Stimulated activated CD4-positive, alpha-beta T cell treated with anti-CD3 and anti-CD28 coated beads, Interleukin-4, amount 100 ng/mL, for 48 hours (primary cell): Measurements from ENCODE around the gene OR13C9.
"Not testable (repeated sequence)": the region's sequence is repeated elsewhere in the genome, so short reads cannot be mapped to it uniquely, and the experiment has no call there.

ENCODE experiments used
- DNase-seq, 2 donors: peaks; one replicate each; pipeline ENCODE4 v3.0.0-alpha.2; 2020; ENCODE audit warnings: low read depth in 2 of 2

The OR13C9 gene

GRCh38 chr9:104618104-104618503 is at the start of gene OR13C9:
Gene OR13C9 (minus strand): TSS chr9:104618204. CDS start chr9:104618204, 0 bp downstream.
- no peak for DNase-seq

- DNase-seq: no peak
Observed at GRCh38 chr9:104658496-104659195, 40.6 kb upstream of the OR13C9 start.

GRCh38 chr9:104635456-104635855 is 17.5 kb upstream of the OR13C9 start:
- no peak for DNase-seq

- DNase-seq: no peak
Observed at GRCh38 chr9:104633976-104634520, 16.0 kb upstream of the OR13C9 start.

- DNase-seq: not testable (repeated sequence)
Observed at GRCh38 chr9:104625964-104626363, 8.0 kb upstream of the OR13C9 start.

GRCh38 chr9:104617418-104617817 is 586 bp downstream of the OR13C9 start:
- DNase-seq: no peak

- DNase-seq: no peak
Observed at GRCh38 chr9:104611213-104611612, 6.8 kb downstream of the OR13C9 start.

- DNase-seq: no peak
Observed at GRCh38 chr9:104608336-104608735, 9.7 kb downstream of the OR13C9 start.

- DNase-seq: no peak
Observed at GRCh38 chr9:104606152-104606551, 11.9 kb downstream of the OR13C9 start.

GRCh38 chr9:104605527-104605926 is 12.5 kb downstream of the OR13C9 start, which contains the start of gene OR13C2:
Gene OR13C2 (minus strand): TSS chr9:104605627. CDS start chr9:104605627, 0 bp downstream.
- not testable (repeated sequence) for DNase-seq

GRCh38 chr9:104604801-104605200 is 13.2 kb downstream of the OR13C9 start:
- no peak for DNase-seq

GRCh38 chr9:104599313-104599712 is 18.7 kb downstream of the OR13C9 start, which contains the start of gene OR13C5:
Gene OR13C5 (minus strand): TSS chr9:104599413. CDS start chr9:104599413, 0 bp downstream.
- DNase-seq: not testable (repeated sequence)

GRCh38 chr9:104598749-104599148 is 19.3 kb downstream of the OR13C9 start:
- DNase-seq: not testable (repeated sequence)

GRCh38 chr9:104589626-104590025 is 28.4 kb downstream of the OR13C9 start:
- DNase-seq: no peak

GRCh38 chr9:104586496-104587180 is 31.4 kb downstream of the OR13C9 start:
- DNase-seq: no peak

GRCh38 chr9:104580562-104580961 is 37.4 kb downstream of the OR13C9 start:
- no peak for DNase-seq

GRCh38 chr9:104577263-104577662 is 40.7 kb downstream of the OR13C9 start:
- DNase-seq: no peak

- DNase-seq: no peak
Observed at GRCh38 chr9:104575456-104575855, 42.5 kb downstream of the OR13C9 start.

GRCh38 chr9:104572612-104573011 is 45.4 kb downstream of the OR13C9 start:
- DNase-seq: no peak

GRCh38 chr9:104568868-104569267 is 49.1 kb downstream of the OR13C9 start, which contains the start of gene OR13C8:
Gene OR13C8 (plus strand): TSS chr9:104569168. CDS start chr9:104569168, 0 bp downstream.
- DNase-seq: no peak
